ENCODE data around the gene MAPK1. TPM values are rescaled to one million over a fixed set of nuclear protein-coding genes. Genes with fewer than 3 reads are reported as not detected.
"Not testable (repeated sequence)": the region's sequence is repeated elsewhere in the genome, so short reads cannot be mapped to it uniquely, and the experiment has no call there.

Gene MAPK1
- total RNA-seq, 2 donors from 2014 or later = 61.4 to 63.1 TPM

- no peaks in the 10 kb centered on the region for H3K27me3 ChIP-seq (replicated peaks; ENCODE audit: insufficient read depth)
- TF ChIP-seq CTCF (IDR thresholded peaks at IDR 0.05) = no peak
- peak overlapping the region; percentile 73 for H3K4me3 ChIP-seq
- ATAC-seq (ENCODE audit: insufficient number of reproducible peaks, low FRiP score, low read depth) (no peak), DNase-seq (ENCODE audit: low spot score) (no peak)
- peak overlapping the region; percentile 68 to 76 for H3K27ac ChIP-seq
- H3K36me3 ChIP-seq = no peaks in the 10 kb centered on the region
- no peaks in the 10 kb centered on the region for H3K9me3 ChIP-seq
- peaks cover 9 to 12% of the 10 kb centered on the region in 2 donors for H3K4me1 ChIP-seq (ENCODE audit: control insufficient read depth in 1 of 2, low read depth in 2 of 2)
Measured at GRCh38 chr22:21734540-21735199, 132.8 kb downstream of the MAPK1 start.

- TF ChIP-seq CTCF (IDR thresholded peaks at IDR 0.05) = no peak
- no peaks in the 10 kb centered on the region for H3K36me3 ChIP-seq
- no peak overlapping the region for H3K4me3 ChIP-seq
- ATAC-seq (ENCODE audit: insufficient number of reproducible peaks, low FRiP score, low read depth) = no peak
- no peak for DNase-seq (ENCODE audit: low spot score)
- no peaks in the 10 kb centered on the region for H3K9me3 ChIP-seq
- H3K27me3 ChIP-seq (replicated peaks; ENCODE audit: insufficient read depth) = no peaks in the 10 kb centered on the region
- no peak overlapping the region for H3K27ac ChIP-seq
- peaks cover 9 to 12% of the 10 kb centered on the region in 2 donors for H3K4me1 ChIP-seq (ENCODE audit: control insufficient read depth in 1 of 2, low read depth in 2 of 2)
Measured at GRCh38 chr22:21731503-21731902, 135.9 kb downstream of the MAPK1 start.

GRCh38 chr22:21730535-21731308 is 136.7 kb downstream of the MAPK1 start:
- Histone ChIP-seq H3K27ac (no peak overlapping the region), H3K4me1 (ENCODE audit: control insufficient read depth in 1 of 2, low read depth in 2 of 2) (peaks cover 9% of the 10 kb centered on the region in 2 donors), H3K9me3 (no peaks in the 10 kb centered on the region), H3K27me3 (replicated peaks; ENCODE audit: insufficient read depth) (no peaks in the 10 kb centered on the region), H3K36me3 (no peaks in the 10 kb centered on the region), H3K4me3 (no peak overlapping the region)
- DNase-seq (ENCODE audit: low spot score) = no peak
- no peak for TF ChIP-seq CTCF (IDR thresholded peaks at IDR 0.05)
- ATAC-seq (ENCODE audit: insufficient number of reproducible peaks, low FRiP score, low read depth) = no peak

- not testable (repeated sequence) for H3K27me3 ChIP-seq (replicated peaks; ENCODE audit: insufficient read depth); ATAC-seq (ENCODE audit: insufficient number of reproducible peaks, low FRiP score, low read depth); H3K4me3 ChIP-seq; H3K27ac ChIP-seq; H3K36me3 ChIP-seq; H3K4me1 ChIP-seq (ENCODE audit: control insufficient read depth in 1 of 2, low read depth in 2 of 2); DNase-seq (ENCODE audit: low spot score); H3K9me3 ChIP-seq
Measured at GRCh38 chr22:21729184-21729583, 138.3 kb downstream of the MAPK1 start.

GRCh38 chr22:21728270-21728669 is 139.2 kb downstream of the MAPK1 start:
- TF ChIP-seq CTCF (IDR thresholded peaks at IDR 0.05) = no peak
- ATAC-seq (ENCODE audit: insufficient number of reproducible peaks, low FRiP score, low read depth) = no peak
- Histone ChIP-seq H3K4me1 (ENCODE audit: control insufficient read depth in 1 of 2, low read depth in 2 of 2) (no peaks in the 10 kb centered on the region), H3K27me3 (replicated peaks; ENCODE audit: insufficient read depth) (no peaks in the 10 kb centered on the region), H3K9me3 (no peaks in the 10 kb centered on the region), H3K27ac (no peak overlapping the region), H3K36me3 (no peaks in the 10 kb centered on the region), H3K4me3 (no peak overlapping the region)
- DNase-seq (ENCODE audit: low spot score) = no peak

All from thoracic aorta (tissue), 2 donors.